ENCODE data around the gene PTPRZ1.

PTPRZ1 gene

GRCh38 chr7:121960678-121961077 is 87.7 kb downstream of the PTPRZ1 start:
- no peak for DNase-seq

GRCh38 chr7:121961089-121961867 is 88.3 kb downstream of the PTPRZ1 start:
- no peak for DNase-seq

- DNase-seq: no peak
Observed at GRCh38 chr7:121966276-121966934, 93.4 kb downstream of the PTPRZ1 start.

GRCh38 chr7:121966935-121967332 is 94.0 kb downstream of the PTPRZ1 start:
- DNase-seq: no peak

GRCh38 chr7:121985476-121986030 is 112.6 kb downstream of the PTPRZ1 start:
- DNase-seq: no peak

- no peak for DNase-seq
Observed at GRCh38 chr7:121992068-121992467, 119.1 kb downstream of the PTPRZ1 start.

- DNase-seq: peak; percentile 32
Observed at GRCh38 chr7:121994625-121995410, 121.9 kb downstream of the PTPRZ1 start.

- no peak for DNase-seq
Observed at GRCh38 chr7:122006687-122007086, 133.7 kb downstream of the PTPRZ1 start.

- DNase-seq: no peak
Observed at GRCh38 chr7:122010116-122010515, 137.2 kb downstream of the PTPRZ1 start.

- DNase-seq: peak; percentile 12
Observed at GRCh38 chr7:122013065-122013464, 140.1 kb downstream of the PTPRZ1 start.

- no peak for DNase-seq
Observed at GRCh38 chr7:122013630-122014029, 140.7 kb downstream of the PTPRZ1 start.

GRCh38 chr7:122014697-122015096 is 141.7 kb downstream of the PTPRZ1 start:
- no peak for DNase-seq

GRCh38 chr7:122018032-122018431 is 145.1 kb downstream of the PTPRZ1 start:
- DNase-seq: no peak

GRCh38 chr7:122027058-122027457 is 154.1 kb downstream of the PTPRZ1 start:
- no peak for DNase-seq

- no peak for DNase-seq
Observed at GRCh38 chr7:122033641-122034040, 160.7 kb downstream of the PTPRZ1 start.

GRCh38 chr7:122035876-122036275 is 162.9 kb downstream of the PTPRZ1 start:
- no peak for DNase-seq

- DNase-seq: no peak
Observed at GRCh38 chr7:122038134-122038533, 165.2 kb downstream of the PTPRZ1 start.

GRCh38 chr7:122038904-122039303 is 165.9 kb downstream of the PTPRZ1 start:
- no peak for DNase-seq

GRCh38 chr7:122040147-122040546 is 167.2 kb downstream of the PTPRZ1 start:
- DNase-seq: no peak

- no peak for DNase-seq
Observed at GRCh38 chr7:122046402-122046801, 173.4 kb downstream of the PTPRZ1 start.

GRCh38 chr7:122054393-122054792 is 181.4 kb downstream of the PTPRZ1 start:
- DNase-seq: no peak

GRCh38 chr7:122055073-122055472 is 182.1 kb downstream of the PTPRZ1 start:
- DNase-seq: no peak

GRCh38 chr7:122056977-122057376 is 184.0 kb downstream of the PTPRZ1 start:
- no peak for DNase-seq
